H9 (cell line): Measurements from ENCODE around the gene RHNO1. TPM values are rescaled to one million over a fixed set of nuclear protein-coding genes. Genes with fewer than 3 reads are reported as not detected.

Experiments
- DNase-seq: peaks from one replicate; pipeline ENCODE4 v3.0.0-alpha.2; 2017
- H2AFZ ChIP-seq: one replicate; pipeline ENCODE4 v1.6.1; 2013; ENCODE audit warnings: mild to moderate bottlenecking, low read length, control low read depth, moderate library complexity
- H2AK5ac ChIP-seq: 2 replicates; pipeline ENCODE4 v1.6.1; 2013; ENCODE audit warnings: low read length, control low read depth, mixed read lengths; ENCODE audit not compliant: insufficient read length
- H2BK120ac ChIP-seq: one replicate; pipeline ENCODE4 v1.6.1; 2013; ENCODE audit warnings: low read depth, mild to moderate bottlenecking, low read length, control low read depth, inconsistent platforms; ENCODE audit not compliant: poor library complexity, severe bottlenecking
- H2BK12ac ChIP-seq: 2 replicates; pipeline ENCODE4 v1.6.1; 2013; ENCODE audit warnings: low read length, control low read depth, mixed read lengths, low read depth; ENCODE audit not compliant: insufficient read length
- H2BK15ac ChIP-seq: 2 replicates; pipeline ENCODE4 v1.6.1; 2013; ENCODE audit warnings: low read depth, low read length, control low read depth
- H2BK20ac ChIP-seq: one replicate; pipeline ENCODE4 v1.6.1; 2013; ENCODE audit warnings: low read depth, mild to moderate bottlenecking, low read length, control low read depth, inconsistent platforms; ENCODE audit not compliant: poor library complexity, severe bottlenecking
- H2BK5ac ChIP-seq: 2 replicates; pipeline ENCODE4 v1.6.1; 2013; ENCODE audit warnings: low read length, control low read depth, mixed read lengths; ENCODE audit not compliant: insufficient read length
- H3K14ac ChIP-seq: 2 replicates; pipeline ENCODE4 v1.6.1; 2013; ENCODE audit warnings: low read length, control low read depth; ENCODE audit not compliant: insufficient read depth
- H3K18ac ChIP-seq: 2 replicates; pipeline ENCODE4 v1.6.1; 2013; ENCODE audit warnings: low read depth, mild to moderate bottlenecking, mixed read lengths, low read length, control low read depth; ENCODE audit not compliant: insufficient read length
- H3K23ac ChIP-seq: 2 replicates; pipeline ENCODE4 v1.6.1; 2013; ENCODE audit warnings: low read length, control low read depth, mixed read lengths, low read depth; ENCODE audit not compliant: insufficient read length
- H3K23me2 ChIP-seq: 2 replicates; pipeline ENCODE4 v1.6.1; 2013; ENCODE audit warnings: low read depth, mild to moderate bottlenecking, mixed read lengths, low read length, control low read depth; ENCODE audit not compliant: insufficient read length, poor library complexity, severe bottlenecking
- H3K27ac ChIP-seq: 2 replicates; pipeline ENCODE4 v1.5.1; 2013; ENCODE audit warnings: low read length, control low read depth, mixed read lengths, low read depth; ENCODE audit not compliant: insufficient read length
- H3K27me3 ChIP-seq: 2 replicates; pipeline ENCODE4 v1.6.1; 2013; ENCODE audit warnings: low read length, control low read depth, inconsistent platforms; ENCODE audit not compliant: insufficient read depth
- H3K4ac ChIP-seq: 2 replicates; pipeline ENCODE4 v1.6.1; 2013; ENCODE audit warnings: low read depth, mild to moderate bottlenecking, control low read depth, inconsistent platforms, low read length, moderate library complexity
- H3K4me1 ChIP-seq: 2 replicates; pipeline ENCODE4 v1.6.1; 2013; ENCODE audit warnings: low read length, control low read depth, inconsistent platforms; ENCODE audit not compliant: insufficient read depth
- H3K4me2 ChIP-seq: 2 replicates; pipeline ENCODE4 v1.6.1; 2013; ENCODE audit warnings: low read length, control low read depth, mixed read lengths; ENCODE audit not compliant: insufficient read length, insufficient read depth
- H3K56ac ChIP-seq: 2 replicates; pipeline ENCODE4 v1.6.1; 2013; ENCODE audit warnings: low read depth, mild to moderate bottlenecking, mixed read lengths, low read length, control low read depth; ENCODE audit not compliant: insufficient read length
- H3K79me1 ChIP-seq: 2 replicates; pipeline ENCODE4 v1.6.1; 2013; ENCODE audit warnings: low read depth, mild to moderate bottlenecking, moderate library complexity, low read length, control low read depth, inconsistent platforms; ENCODE audit not compliant: insufficient read depth, poor library complexity, severe bottlenecking
- H3K79me2 ChIP-seq: 2 replicates; pipeline ENCODE4 v1.6.1; 2013; ENCODE audit warnings: low read length, control low read depth, inconsistent platforms; ENCODE audit not compliant: insufficient read depth
- H3K9ac ChIP-seq: 2 replicates; pipeline ENCODE4 v1.6.1; 2013; ENCODE audit warnings: low read length, control low read depth, mixed read lengths; ENCODE audit not compliant: insufficient read length; ENCODE audit errors: extremely low read depth
- H3K9me3 ChIP-seq: one replicate; pipeline ENCODE4 v1.6.1; 2013; ENCODE audit warnings: low read depth, low read length, inconsistent platforms; ENCODE audit not compliant: control insufficient read depth
- H3T11ph ChIP-seq: one replicate; pipeline ENCODE4 v1.6.1; 2013; ENCODE audit warnings: mild to moderate bottlenecking, low read length, control low read depth, inconsistent platforms
- H4K20me1 ChIP-seq: one replicate; pipeline ENCODE4 v1.6.1; 2013; ENCODE audit not compliant: control insufficient read depth, insufficient read length, insufficient read depth
- H4K5ac ChIP-seq: 2 replicates; pipeline ENCODE4 v1.6.1; 2013; ENCODE audit warnings: low read depth, mild to moderate bottlenecking, mixed read lengths, low read length, control low read depth; ENCODE audit not compliant: insufficient read length
- H4K8ac ChIP-seq: replicated peaks from 2 replicates; pipeline ENCODE4 v1.6.1; 2013; ENCODE audit warnings: low read length, control low read depth, mixed read lengths, low read depth; ENCODE audit not compliant: insufficient read length
- H4K91ac ChIP-seq: 2 replicates; pipeline ENCODE4 v1.6.1; 2013; ENCODE audit warnings: low read depth, mild to moderate bottlenecking, moderate library complexity, mixed read lengths, low read length, control low read depth; ENCODE audit not compliant: insufficient read length
- H3K27ac Mint-ChIP-seq, 3 experiments: 2 replicates in 2 of 3; 3 replicates in 1 of 3; pipeline ENCODE4 v1.8.0; 2020 to 2021; ENCODE audit warnings: mixed read lengths in 3 of 3, mild to moderate bottlenecking in 1 of 3, moderate library complexity in 1 of 3
- H3K27me3 Mint-ChIP-seq: 2 replicates; pipeline ENCODE4 v1.8.0; 2021; ENCODE audit warnings: low read depth, mild to moderate bottlenecking, moderate library complexity, mixed read lengths
- H3K36me3 Mint-ChIP-seq, 3 experiments: 2 replicates in 2 of 3; 3 replicates in 1 of 3; pipeline ENCODE4 v1.8.0; 2020 to 2021; ENCODE audit warnings: low read depth in 3 of 3, mixed read lengths in 3 of 3; ENCODE audit not compliant: insufficient read depth in 1 of 3
- H3K4me1 Mint-ChIP-seq, 2 experiments: 2 replicates each; pipeline ENCODE4 v1.8.0; 2020; ENCODE audit warnings: mixed read lengths in 2 of 2
- H3K4me3 Mint-ChIP-seq, 2 experiments: 2 replicates in 1 of 2; 3 replicates in 1 of 2; pipeline ENCODE4 v1.8.0; 2020 to 2021; ENCODE audit warnings: mild to moderate bottlenecking in 2 of 2, mixed read lengths in 2 of 2, moderate library complexity in 1 of 2
- H3K9me3 Mint-ChIP-seq, 2 experiments: 2 replicates in 1 of 2; 3 replicates in 1 of 2; pipeline ENCODE4 v1.8.0; 2020; ENCODE audit warnings: mild to moderate bottlenecking in 2 of 2, mixed read lengths in 2 of 2, moderate library complexity in 1 of 2
- CTCF ChIP-seq: fragments of 200-600 bp; sonication (generic); conservative IDR thresholded peaks from 3 replicates; pipeline ENCODE4 v1.8.0; 2021; ENCODE audit warnings: antibody characterized with exemption, mild to moderate bottlenecking
- WGBS: extraction: QIAGEN DNeasy Blood & Tissue Kit; methylation state at CpG from one replicate; pipeline ENCODE4 v1.1.7; 2013; ENCODE audit warnings: missing lambda C conversion rate, low lambda C conversion rate, mixed read lengths; ENCODE audit not compliant: insufficient read length; ENCODE audit errors: extremely low coverage; 5-methylcytosine and 5-hydroxymethylcytosine counted together
- total RNA-seq: library from RNA; stranded (reverse); gene quantifications from 2 replicates; pipeline ENCODE4 v1.2.1, GENCODE V29; 2021

The RHNO1 gene
- total RNA-seq, 1 experiment from 2014 or later: 36.7 TPM

- Histone ChIP-seq H3K27ac (no peak overlapping the region), H2AK5ac (no peak overlapping the region), H2BK20ac (no peak overlapping the region), H2AFZ (no peak overlapping the region), H3K4ac (no peak overlapping the region), H2BK5ac (no peak overlapping the region), H3K23ac (no peak overlapping the region), H2BK120ac (no peak overlapping the region), H3K27me3 (no peaks in the 10 kb centered on the region), H3K79me2 (0 out of 2 replicates have a peak, but pooled peaks cover 1% of the 10 kb centered on the region), H4K20me1 (no peaks in the 10 kb centered on the region), H3T11ph (no peak overlapping the region), H2BK15ac (no peak overlapping the region), H3K4me2 (no peak overlapping the region), H3K56ac (no peak overlapping the region), H3K9ac (no peak overlapping the region), H2BK12ac (no peak overlapping the region), H3K4me1 (no peaks in the 10 kb centered on the region), H3K79me1 (peaks cover 2% of the 10 kb centered on the region), H4K91ac (no peak overlapping the region), H3K14ac (no peak overlapping the region), H3K23me2 (no peaks in the 10 kb centered on the region), H3K9me3 (no peaks in the 10 kb centered on the region), H4K5ac (no peak overlapping the region), H4K8ac (no peak overlapping the region), H3K18ac (no peak overlapping the region)
- H3K27me3 Mint-ChIP-seq: no peaks in the 10 kb centered on the region
- peaks cover 2 to 8% of the 10 kb centered on the region in 2 experiments; a peak in 2 of 4 replicates for H3K4me1 Mint-ChIP-seq
- H3K27ac Mint-ChIP-seq: no peak overlapping the region
- WGBS: no CpG with 5 or more reads among the region's 5 CpGs
- TF ChIP-seq CTCF: no peak
- no peak for DNase-seq
- H3K36me3 Mint-ChIP-seq: peaks cover 0 to 3% (median 0%) of the 10 kb centered on the region in 3 experiments; a peak in 1 of 7 replicates
- no peak overlapping the region for H3K4me3 Mint-ChIP-seq
- H3K9me3 Mint-ChIP-seq: no peaks in the 10 kb centered on the region
These were observed 20.4 kb downstream of the RHNO1 start for GRCh38 chr12:2897418-2897817.
